ENCODE measurements around the gene RNF215. TPM values are rescaled to one million over a fixed set of nuclear protein-coding genes. Genes with fewer than 3 reads are reported as not detected.

Gene RNF215
- total RNA-seq, 4 donors from 2014 or later: 8.6 to 28.9 (median 13.0) TPM

DNA sequence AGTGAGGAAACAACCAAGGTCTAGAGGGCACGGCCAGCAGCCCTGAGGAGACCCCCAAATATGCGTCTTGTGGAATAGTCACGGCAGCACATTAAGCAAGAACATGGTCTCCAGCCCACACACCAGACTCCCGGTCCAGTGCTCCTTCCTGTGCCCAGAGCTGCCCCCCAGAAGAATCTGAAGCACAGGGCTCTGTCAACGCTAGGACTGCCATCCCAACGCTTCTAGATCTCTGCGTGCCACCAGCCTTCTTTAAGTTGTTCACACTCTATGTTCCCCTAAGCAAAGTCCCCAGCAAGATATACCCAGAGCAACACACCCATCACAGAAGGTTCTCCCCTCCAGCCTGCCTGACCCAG is 6.1 kb upstream of the RNF215 start:
- DNase-seq: no peak
- Histone ChIP-seq H3K4me3 (no peak overlapping the region), H3K36me3 (no peaks in the 10 kb centered on the region), H3K4me1 (peaks cover 0 to 21% (median 10%) of the 10 kb centered on the region in 4 donors), H3K9me3 (no peaks in the 10 kb centered on the region), H3K27ac (no peak overlapping the region), H3K27me3 (no peaks in the 10 kb centered on the region)
- TF ChIP-seq POLR2A (IDR thresholded peaks at IDR 0.05): no peak
- TF ChIP-seq, protein P1, sequence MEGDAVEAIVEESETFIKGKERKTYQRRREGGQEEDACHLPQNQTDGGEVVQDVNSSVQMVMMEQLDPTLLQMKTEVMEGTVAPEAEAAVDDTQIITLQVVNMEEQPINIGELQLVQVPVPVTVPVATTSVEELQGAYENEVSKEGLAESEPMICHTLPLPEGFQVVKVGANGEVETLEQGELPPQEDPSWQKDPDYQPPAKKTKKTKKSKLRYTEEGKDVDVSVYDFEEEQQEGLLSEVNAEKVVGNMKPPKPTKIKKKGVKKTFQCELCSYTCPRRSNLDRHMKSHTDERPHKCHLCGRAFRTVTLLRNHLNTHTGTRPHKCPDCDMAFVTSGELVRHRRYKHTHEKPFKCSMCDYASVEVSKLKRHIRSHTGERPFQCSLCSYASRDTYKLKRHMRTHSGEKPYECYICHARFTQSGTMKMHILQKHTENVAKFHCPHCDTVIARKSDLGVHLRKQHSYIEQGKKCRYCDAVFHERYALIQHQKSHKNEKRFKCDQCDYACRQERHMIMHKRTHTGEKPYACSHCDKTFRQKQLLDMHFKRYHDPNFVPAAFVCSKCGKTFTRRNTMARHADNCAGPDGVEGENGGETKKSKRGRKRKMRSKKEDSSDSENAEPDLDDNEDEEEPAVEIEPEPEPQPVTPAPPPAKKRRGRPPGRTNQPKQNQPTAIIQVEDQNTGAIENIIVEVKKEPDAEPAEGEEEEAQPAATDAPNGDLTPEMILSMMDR (IDR thresholded peaks at IDR 0.05): no peak

DNA sequence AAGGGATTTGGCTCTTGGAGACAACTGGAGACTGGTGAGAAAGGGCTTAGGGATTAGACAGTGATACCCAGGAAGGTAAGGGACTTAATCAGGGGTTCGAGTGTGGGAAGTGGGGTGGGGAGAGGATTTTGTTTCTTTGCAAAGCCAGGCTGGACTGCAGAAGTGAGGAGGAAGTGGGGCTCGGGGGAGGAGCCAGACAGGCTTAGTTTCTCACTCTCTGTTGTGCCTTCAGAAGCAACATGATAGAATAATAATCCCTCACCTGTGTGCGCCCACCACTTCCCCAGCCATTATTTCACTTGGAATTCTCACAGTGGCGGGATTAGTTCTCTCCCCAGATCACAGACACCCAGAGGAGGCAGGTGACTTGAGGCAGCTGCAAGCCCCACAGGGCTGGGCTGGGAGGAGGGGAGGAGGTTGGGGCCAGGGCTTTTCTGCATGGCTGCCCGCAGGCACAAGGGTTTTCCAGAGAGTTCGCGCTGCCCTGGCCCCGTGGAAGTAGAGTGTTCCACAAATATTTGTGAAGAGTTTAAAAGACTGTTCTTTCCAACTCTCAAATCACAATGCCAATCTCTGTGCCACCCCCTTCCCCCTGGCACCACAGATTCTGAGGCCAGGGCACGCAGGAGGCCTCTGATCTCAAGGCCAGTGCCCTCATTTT is 5.6 kb upstream of the RNF215 start:
- Histone ChIP-seq H3K27me3 (no peaks in the 10 kb centered on the region), H3K4me1 (peaks cover 0 to 16% (median 10%) of the 10 kb centered on the region in 4 donors), H3K27ac (no peak overlapping the region), H3K9me3 (no peaks in the 10 kb centered on the region), H3K4me3 (no peak overlapping the region), H3K36me3 (no peaks in the 10 kb centered on the region)
- TF ChIP-seq POLR2A (IDR thresholded peaks at IDR 0.05): no peak
- TF ChIP-seq, protein P1 (IDR thresholded peaks at IDR 0.05): no peak
- no peak for DNase-seq

DNA sequence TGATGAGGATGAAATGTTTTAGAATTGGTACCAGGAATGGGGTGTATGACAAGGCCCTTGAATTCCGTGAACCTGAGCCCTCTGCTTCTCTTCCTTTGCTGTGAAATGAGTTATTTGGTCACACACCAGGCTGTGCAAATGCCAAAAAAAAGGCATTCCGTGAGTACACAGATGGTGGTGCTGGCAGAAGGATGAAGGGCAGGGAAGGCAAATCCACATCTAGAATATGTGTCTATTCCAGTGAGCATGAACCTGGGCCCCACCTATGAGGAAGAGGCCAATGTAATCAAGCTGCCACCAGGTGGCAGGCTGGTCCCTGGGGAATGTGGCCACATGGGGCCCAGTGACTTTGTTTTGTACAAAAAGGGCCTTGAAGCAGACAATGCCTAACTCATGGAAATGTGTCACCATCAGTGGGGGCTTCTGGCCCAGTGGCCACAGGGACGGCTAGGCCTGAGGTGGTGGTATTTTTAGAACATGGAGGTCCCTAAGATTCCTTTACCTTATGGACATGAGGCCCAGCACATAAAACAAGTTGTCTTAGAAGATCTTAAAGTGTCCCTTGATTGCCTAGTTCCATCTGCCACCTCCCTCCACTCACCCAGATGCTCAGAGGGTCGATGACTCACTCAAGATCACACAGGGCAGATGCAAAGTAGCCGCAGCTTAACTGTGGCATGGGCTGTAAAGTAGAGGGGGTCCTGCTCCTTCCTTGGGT is 3.9 kb upstream of the RNF215 start:
- H3K27me3 ChIP-seq: no peaks in the 10 kb centered on the region
- TF ChIP-seq POLR2A (IDR thresholded peaks at IDR 0.05): no peak
- TF ChIP-seq, protein P1 (IDR thresholded peaks at IDR 0.05): peak; percentile 75 to 95 (median 90)
- H3K27ac ChIP-seq: no peak overlapping the region
- DNase-seq: peak; percentile 82 to 92 (median 83)
- no peaks in the 10 kb centered on the region for H3K36me3 ChIP-seq
- peaks cover 0 to 12% (median 3%) of the 10 kb centered on the region in 4 donors for H3K4me1 ChIP-seq
- no peak overlapping the region for H3K4me3 ChIP-seq
- no peaks in the 10 kb centered on the region for H3K9me3 ChIP-seq

DNA sequence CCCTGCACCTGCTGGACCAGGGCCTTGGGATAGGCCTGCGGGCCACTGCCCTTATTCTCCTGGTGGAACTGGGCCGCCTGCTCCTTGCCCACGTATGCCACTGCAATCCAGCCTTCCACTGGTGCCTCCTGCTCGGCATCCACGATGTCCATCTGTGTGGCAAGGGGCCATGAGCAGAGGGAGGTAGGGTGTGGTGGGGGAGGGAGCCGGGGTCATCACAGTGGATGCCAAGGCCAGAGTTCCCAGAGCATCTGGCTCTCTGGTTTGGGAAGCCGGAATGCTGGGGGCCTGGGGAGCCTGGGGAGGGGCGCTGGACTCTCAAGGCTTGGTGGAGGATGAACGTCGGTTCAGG is 627 bp downstream of the RNF215 start:
- Histone ChIP-seq H3K27me3 (no peaks in the 10 kb centered on the region), H3K4me1 (peaks cover 0 to 13% (median 3%) of the 10 kb centered on the region in 4 donors), H3K27ac (peak overlapping the region; percentile 55 to 89 (median 68)), H3K9me3 (no peaks in the 10 kb centered on the region), H3K36me3 (no peaks in the 10 kb centered on the region), H3K4me3 (peak overlapping the region; percentile 44 to 96 (median 61))
- no peak for DNase-seq
- TF ChIP-seq, protein P1 (IDR thresholded peaks at IDR 0.05): no peak
- no peak for TF ChIP-seq POLR2A (IDR thresholded peaks at IDR 0.05)

DNA sequence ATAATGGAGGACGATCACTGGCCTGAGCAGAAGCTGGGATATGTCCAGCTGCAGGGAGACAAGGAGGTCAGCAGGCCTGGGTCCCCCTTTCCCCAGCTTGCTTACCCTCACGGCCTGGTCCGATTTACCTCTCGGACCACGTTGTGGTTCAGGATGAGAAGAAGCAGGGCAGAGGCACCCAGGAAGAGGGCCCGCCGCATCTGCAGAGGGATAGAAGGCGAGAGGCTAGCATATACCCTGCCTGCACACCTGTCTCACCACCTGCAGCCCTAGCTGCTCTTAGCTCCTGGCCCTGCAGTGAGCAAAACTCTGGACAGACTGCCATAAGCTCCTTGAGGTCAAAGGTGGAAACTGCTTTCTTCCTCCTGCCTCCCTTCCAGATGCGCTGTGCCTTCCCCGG is 1.3 kb downstream of the RNF215 start:
- H3K27me3 ChIP-seq: no peaks in the 10 kb centered on the region
- H3K4me1 ChIP-seq: peaks cover 0 to 13% (median 3%) of the 10 kb centered on the region in 4 donors
- H3K9me3 ChIP-seq: no peaks in the 10 kb centered on the region
- no peak for DNase-seq
- TF ChIP-seq, protein P1 (IDR thresholded peaks at IDR 0.05): no peak
- no peak for TF ChIP-seq POLR2A (IDR thresholded peaks at IDR 0.05)
- no peaks in the 10 kb centered on the region for H3K36me3 ChIP-seq
- no peak overlapping the region for H3K27ac ChIP-seq
- no peak overlapping the region for H3K4me3 ChIP-seq
